Effector memory CD8-positive, alpha-beta T cell (primary cell): Measurements from ENCODE around the gene ELF1.
"Not testable (repeated sequence)": the region's sequence is repeated elsewhere in the genome, so short reads cannot be mapped to it uniquely, and the experiment has no call there.

Source experiments
- ATAC-seq: fragments of 150-1000 bp; cut with Tn5 transposase; replicated peaks from 2 replicates; pipeline ENCODE4 v1.10.0; 2021; ENCODE audit warnings: mild to moderate bottlenecking, moderate library complexity
- DNase-seq, 3 experiments: peaks; one replicate each; pipeline ENCODE4 v3.0.0; 2021
- H3K27ac Mint-ChIP-seq, 2 donors: one replicate each; pipeline ENCODE4 v1.8.0; 2022; ENCODE audit warnings: mild to moderate bottlenecking in 2 of 2, mixed read lengths in 2 of 2, moderate library complexity in 2 of 2
- H3K27me3 Mint-ChIP-seq, 2 donors: one replicate each; pipeline ENCODE4 v1.8.0; 2022; ENCODE audit warnings: mixed read lengths in 2 of 2
- H3K36me3 Mint-ChIP-seq: one replicate; pipeline ENCODE4 v1.8.0; 2022; ENCODE audit warnings: mild to moderate bottlenecking, moderate library complexity, mixed read lengths; ENCODE audit not compliant: insufficient read depth
- H3K4me1 Mint-ChIP-seq, 2 donors: one replicate each; pipeline ENCODE4 v1.8.0; 2022; ENCODE audit warnings: low read depth in 2 of 2, mixed read lengths in 2 of 2
- H3K4me3 Mint-ChIP-seq, 2 donors: one replicate each; pipeline ENCODE4 v1.8.0; 2022; ENCODE audit warnings: mild to moderate bottlenecking in 2 of 2, mixed read lengths in 2 of 2, moderate library complexity in 2 of 2
- H3K9me3 Mint-ChIP-seq, 2 donors: one replicate each; pipeline ENCODE4 v1.8.0; 2022; ENCODE audit warnings: mixed read lengths in 2 of 2

The ELF1 gene

GRCh38 chr13:40895227-40896184 is 123.6 kb downstream of the ELF1 start:
- H3K4me1 Mint-ChIP-seq: peaks cover 5 to 16% of the 10 kb centered on the region in 2 donors
- H3K36me3 Mint-ChIP-seq: peaks cover 8% of the 10 kb centered on the region
- H3K4me3 Mint-ChIP-seq: no peak overlapping the region
- no peaks in the 10 kb centered on the region for H3K9me3 Mint-ChIP-seq
- H3K27me3 Mint-ChIP-seq: no peaks in the 10 kb centered on the region
- DNase-seq (no peak), ATAC-seq (no peak)
- peak overlapping the region; percentile 10 to 68 for H3K27ac Mint-ChIP-seq

- DNase-seq, H3K9me3 Mint-ChIP-seq, H3K27me3 Mint-ChIP-seq, ATAC-seq, H3K36me3 Mint-ChIP-seq: not testable (repeated sequence)
- H3K4me1 Mint-ChIP-seq: peaks cover 10 to 27% of the 10 kb centered on the region in 2 donors
- H3K27ac Mint-ChIP-seq: peak overlapping the region in 1 of 2 donors; percentile 49
- H3K4me3 Mint-ChIP-seq: peak overlapping the region in 1 of 2 donors; percentile 40
Observed at GRCh38 chr13:40893573-40893972, 125.5 kb downstream of the ELF1 start.

GRCh38 chr13:40886017-40886416 is 133.1 kb downstream of the ELF1 start:
- H3K9me3 Mint-ChIP-seq: peaks cover 0 to 2% of the 10 kb centered on the region in 2 donors
- DNase-seq (no peak), ATAC-seq (no peak)
- H3K36me3 Mint-ChIP-seq: peaks cover 2% of the 10 kb centered on the region
- no peak overlapping the region for H3K27ac Mint-ChIP-seq
- peaks cover 28 to 44% of the 10 kb centered on the region in 2 donors for H3K4me1 Mint-ChIP-seq
- H3K4me3 Mint-ChIP-seq: no peak overlapping the region
- H3K27me3 Mint-ChIP-seq: no peaks in the 10 kb centered on the region

GRCh38 chr13:40884175-40884574 is 134.9 kb downstream of the ELF1 start:
- not testable (repeated sequence) for H3K27ac Mint-ChIP-seq, H3K9me3 Mint-ChIP-seq, DNase-seq, ATAC-seq, H3K36me3 Mint-ChIP-seq, H3K4me3 Mint-ChIP-seq, H3K27me3 Mint-ChIP-seq
- H3K4me1 Mint-ChIP-seq: peaks cover 23 to 36% of the 10 kb centered on the region in 2 donors
